ENCODE results near the gene TAS2R30. TPM values are rescaled to one million over a fixed set of nuclear protein-coding genes. Genes with fewer than 3 reads are reported as not detected.

Gene TAS2R30
- total RNA-seq, 1 donor from 2014 or later, result 1.7 TPM

DNA sequence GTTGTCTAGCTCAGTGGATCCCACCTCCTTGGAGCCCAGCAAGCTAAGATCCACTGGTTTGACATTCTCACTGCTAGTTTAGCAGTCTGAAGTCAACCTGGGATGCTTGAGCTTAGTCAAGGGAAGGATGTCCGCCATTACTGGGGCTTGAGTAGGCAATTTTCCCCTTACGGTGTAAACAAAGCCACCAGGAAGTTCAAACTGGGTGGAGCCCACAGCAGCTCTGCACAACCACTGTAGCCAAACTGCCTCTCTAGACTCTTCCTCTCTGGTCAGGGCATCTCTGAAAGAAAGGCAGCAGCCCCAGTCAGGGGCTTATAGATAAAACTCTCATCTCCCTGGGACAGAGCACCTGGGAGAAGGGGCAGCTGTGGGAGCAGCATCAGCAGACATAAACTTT, 25.6 kb downstream of the TAS2R30 start:
- H3K79me2 ChIP-seq (ENCODE audit: insufficient read depth, low read length), result peaks cover 79% of the 10 kb centered on the region
- no peak for FAIRE-seq
- H3K36me3 ChIP-seq (ENCODE audit: insufficient read depth, low read length), result no peaks in the 10 kb centered on the region

GRCh38 chr12:11107719-11108118, 26.7 kb downstream of the TAS2R30 start:
- DNase-seq (ENCODE audit: low read depth) (no peak), FAIRE-seq (no peak)
- Histone ChIP-seq H4K20me1 (ENCODE audit: insufficient read depth, low read length) (peaks cover 27% of the 10 kb centered on the region), H3K4me3 (ENCODE audit: insufficient read depth, low read depth, low read length) (no peak overlapping the region), H3K9ac (ENCODE audit: low read length) (no peak overlapping the region), H3K79me2 (ENCODE audit: insufficient read depth, low read length) (peaks cover 77% of the 10 kb centered on the region), H3K36me3 (ENCODE audit: insufficient read depth, low read length) (no peaks in the 10 kb centered on the region), H3K9me3 (ENCODE audit: insufficient read depth, low read depth, low read length) (no peaks in the 10 kb centered on the region), H3K27me3 (ENCODE audit: insufficient read depth, low read length) (no peaks in the 10 kb centered on the region), H3K4me2 (ENCODE audit: low read length) (no peak overlapping the region), H2AFZ (ENCODE audit: low read depth, low read length) (no peak overlapping the region), H3K27ac (ENCODE audit: low read depth, low read length) (no peak overlapping the region), H3K4me1 (ENCODE audit: insufficient read depth, low read length) (no peaks in the 10 kb centered on the region)
- Mint-ChIP-seq H3K27ac (ENCODE audit: unreplicated experiment) (no peak overlapping the region), H3K4me1 (ENCODE audit: low read depth, unreplicated experiment) (peaks cover 7% of the 10 kb centered on the region), H3K9me3 (ENCODE audit: unreplicated experiment) (peaks cover 8% of the 10 kb centered on the region), H3K4me3 (ENCODE audit: unreplicated experiment) (no peak overlapping the region), H3K27me3 (ENCODE audit: low read depth, unreplicated experiment) (no peaks in the 10 kb centered on the region), H3K36me3 (ENCODE audit: low read depth, unreplicated experiment) (peaks cover 18% of the 10 kb centered on the region)
- no peak for TF ChIP-seq EZH2 (IDR thresholded peaks at IDR 0.05; ENCODE audit: insufficient read depth, low read length)
- TF ChIP-seq, protein P1, sequence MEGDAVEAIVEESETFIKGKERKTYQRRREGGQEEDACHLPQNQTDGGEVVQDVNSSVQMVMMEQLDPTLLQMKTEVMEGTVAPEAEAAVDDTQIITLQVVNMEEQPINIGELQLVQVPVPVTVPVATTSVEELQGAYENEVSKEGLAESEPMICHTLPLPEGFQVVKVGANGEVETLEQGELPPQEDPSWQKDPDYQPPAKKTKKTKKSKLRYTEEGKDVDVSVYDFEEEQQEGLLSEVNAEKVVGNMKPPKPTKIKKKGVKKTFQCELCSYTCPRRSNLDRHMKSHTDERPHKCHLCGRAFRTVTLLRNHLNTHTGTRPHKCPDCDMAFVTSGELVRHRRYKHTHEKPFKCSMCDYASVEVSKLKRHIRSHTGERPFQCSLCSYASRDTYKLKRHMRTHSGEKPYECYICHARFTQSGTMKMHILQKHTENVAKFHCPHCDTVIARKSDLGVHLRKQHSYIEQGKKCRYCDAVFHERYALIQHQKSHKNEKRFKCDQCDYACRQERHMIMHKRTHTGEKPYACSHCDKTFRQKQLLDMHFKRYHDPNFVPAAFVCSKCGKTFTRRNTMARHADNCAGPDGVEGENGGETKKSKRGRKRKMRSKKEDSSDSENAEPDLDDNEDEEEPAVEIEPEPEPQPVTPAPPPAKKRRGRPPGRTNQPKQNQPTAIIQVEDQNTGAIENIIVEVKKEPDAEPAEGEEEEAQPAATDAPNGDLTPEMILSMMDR (IDR thresholded peaks at IDR 0.05; ENCODE audit: insufficient read depth, low read depth, low read length), result no peak

More for the DNA sequence above, 25.6 kb downstream of the TAS2R30 start:
- Histone ChIP-seq H3K27ac (ENCODE audit: low read depth, low read length) (no peak overlapping the region), H3K4me3 (ENCODE audit: insufficient read depth, low read depth, low read length) (no peak overlapping the region), H3K4me1 (ENCODE audit: insufficient read depth, low read length) (no peaks in the 10 kb centered on the region), H3K4me2 (ENCODE audit: low read length) (no peak overlapping the region), H3K9ac (ENCODE audit: low read length) (no peak overlapping the region), H3K9me3 (ENCODE audit: insufficient read depth, low read depth, low read length) (no peaks in the 10 kb centered on the region), H3K27me3 (ENCODE audit: insufficient read depth, low read length) (no peaks in the 10 kb centered on the region), H2AFZ (ENCODE audit: low read depth, low read length) (no peak overlapping the region), H4K20me1 (ENCODE audit: insufficient read depth, low read length) (peaks cover 31% of the 10 kb centered on the region)
- H3K36me3 Mint-ChIP-seq (ENCODE audit: low read depth, unreplicated experiment), result peaks cover 18% of the 10 kb centered on the region
- H3K9me3 Mint-ChIP-seq (ENCODE audit: unreplicated experiment), result peaks cover 8% of the 10 kb centered on the region
- H3K27me3 Mint-ChIP-seq (ENCODE audit: low read depth, unreplicated experiment), result no peaks in the 10 kb centered on the region
- TF ChIP-seq, protein P1 (IDR thresholded peaks at IDR 0.05; ENCODE audit: insufficient read depth, low read depth, low read length), result no peak
- no peak for TF ChIP-seq EZH2 (IDR thresholded peaks at IDR 0.05; ENCODE audit: insufficient read depth, low read length)
- peaks cover 7% of the 10 kb centered on the region for H3K4me1 Mint-ChIP-seq (ENCODE audit: low read depth, unreplicated experiment)
- DNase-seq (ENCODE audit: low read depth), result no peak
- H3K27ac Mint-ChIP-seq (ENCODE audit: unreplicated experiment), result no peak overlapping the region
- no peak overlapping the region for H3K4me3 Mint-ChIP-seq (ENCODE audit: unreplicated experiment)

DNA sequence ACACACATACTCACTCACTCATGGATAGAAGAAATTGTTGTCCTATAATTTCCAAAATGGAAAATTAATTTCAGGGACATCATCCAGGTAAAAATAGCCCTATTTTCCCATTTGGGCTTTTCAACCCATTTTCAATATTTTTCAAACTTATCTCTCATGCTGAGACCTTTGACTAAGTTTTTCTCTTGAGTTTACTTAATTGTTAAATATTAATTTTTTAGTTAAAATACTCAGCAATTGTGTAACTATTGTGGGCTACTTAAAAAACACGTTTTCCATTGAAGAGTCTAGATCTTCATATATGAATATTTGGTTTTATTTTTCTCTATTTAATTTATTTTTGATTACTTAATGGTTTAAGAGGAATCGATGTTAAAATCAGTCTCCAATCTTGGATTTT, 28.2 kb downstream of the TAS2R30 start:
- H3K27me3 Mint-ChIP-seq (ENCODE audit: low read depth, unreplicated experiment), result no peaks in the 10 kb centered on the region
- TF ChIP-seq EZH2 (IDR thresholded peaks at IDR 0.05; ENCODE audit: insufficient read depth, low read length), result no peak
- TF ChIP-seq, protein P1 (IDR thresholded peaks at IDR 0.05; ENCODE audit: insufficient read depth, low read depth, low read length), result no peak
- Histone ChIP-seq H3K27ac (ENCODE audit: low read depth, low read length) (no peak overlapping the region), H4K20me1 (ENCODE audit: insufficient read depth, low read length) (peaks cover 24% of the 10 kb centered on the region), H3K79me2 (ENCODE audit: insufficient read depth, low read length) (peaks cover 68% of the 10 kb centered on the region), H3K4me3 (ENCODE audit: insufficient read depth, low read depth, low read length) (no peak overlapping the region), H3K4me2 (ENCODE audit: low read length) (no peak overlapping the region), H2AFZ (ENCODE audit: low read depth, low read length) (no peak overlapping the region), H3K9ac (ENCODE audit: low read length) (no peak overlapping the region), H3K4me1 (ENCODE audit: insufficient read depth, low read length) (no peaks in the 10 kb centered on the region), H3K9me3 (ENCODE audit: insufficient read depth, low read depth, low read length) (no peaks in the 10 kb centered on the region), H3K36me3 (ENCODE audit: insufficient read depth, low read length) (no peaks in the 10 kb centered on the region), H3K27me3 (ENCODE audit: insufficient read depth, low read length) (no peaks in the 10 kb centered on the region)
- H3K4me3 Mint-ChIP-seq (ENCODE audit: unreplicated experiment), result no peak overlapping the region
- peaks cover 14% of the 10 kb centered on the region for H3K36me3 Mint-ChIP-seq (ENCODE audit: low read depth, unreplicated experiment)
- H3K4me1 Mint-ChIP-seq (ENCODE audit: low read depth, unreplicated experiment), result peaks cover 7% of the 10 kb centered on the region
- peaks cover 11% of the 10 kb centered on the region for H3K9me3 Mint-ChIP-seq (ENCODE audit: unreplicated experiment)
- DNase-seq (ENCODE audit: low read depth) (no peak), FAIRE-seq (no peak)
- H3K27ac Mint-ChIP-seq (ENCODE audit: unreplicated experiment), result no peak overlapping the region

Measured in astrocyte (in vitro differentiated cells and primary cell).